Activated gamma-delta T cell (primary cell): ENCODE data around the gene LRG1.
"Not testable (repeated sequence)": the region's sequence is repeated elsewhere in the genome, so short reads cannot be mapped to it uniquely, and the experiment has no call there.

Experiments used
- DNase-seq: peaks from one replicate; lab custom pipeline; 2025; lab: John Stamatoyannopoulos, UW

LRG1 gene

DNA sequence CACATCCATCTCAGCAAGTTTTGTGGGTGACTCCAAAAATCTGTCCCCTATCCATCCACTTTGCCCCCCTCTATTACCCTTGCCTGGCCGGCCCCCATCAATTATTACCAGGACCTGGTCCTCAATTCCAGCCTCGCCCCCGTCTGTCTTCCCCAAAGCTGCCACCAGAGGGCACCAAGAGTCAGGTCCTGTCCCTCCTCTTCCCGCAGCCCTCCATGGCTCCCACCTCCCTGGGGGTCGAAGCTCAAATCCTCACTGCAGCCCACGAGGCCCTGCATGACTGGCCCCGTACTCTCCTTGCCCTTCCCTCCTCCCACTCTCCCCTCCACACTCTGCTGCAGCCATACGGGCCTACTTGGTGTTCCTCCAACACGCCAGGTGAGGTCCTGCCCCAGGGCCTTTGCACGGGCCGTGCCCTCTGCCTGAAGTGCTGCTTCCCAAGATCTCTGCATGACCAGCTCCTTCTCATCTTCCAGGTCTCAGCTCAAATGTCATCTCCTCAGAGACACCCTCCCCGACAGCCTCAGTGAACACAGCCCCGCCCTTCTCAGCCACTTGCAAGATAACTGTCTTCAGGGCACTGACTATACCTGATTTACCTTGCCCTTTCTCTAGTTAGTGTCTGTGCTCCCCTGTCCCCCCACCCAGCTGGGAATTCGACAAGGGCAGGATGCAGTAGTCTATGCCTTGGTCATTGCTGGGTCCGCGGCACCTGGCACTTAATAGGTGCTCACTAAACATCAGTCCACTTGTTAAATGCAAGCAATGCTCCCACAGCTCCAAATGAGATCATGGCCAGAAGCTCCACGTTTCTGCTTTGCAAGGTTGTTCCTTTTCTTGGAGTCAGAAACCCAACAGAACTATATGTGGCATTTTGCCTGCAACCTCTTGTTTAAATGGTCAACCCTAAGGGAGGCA is 36.4 kb upstream of the LRG1 start:
- DNase-seq, result no peak

DNA sequence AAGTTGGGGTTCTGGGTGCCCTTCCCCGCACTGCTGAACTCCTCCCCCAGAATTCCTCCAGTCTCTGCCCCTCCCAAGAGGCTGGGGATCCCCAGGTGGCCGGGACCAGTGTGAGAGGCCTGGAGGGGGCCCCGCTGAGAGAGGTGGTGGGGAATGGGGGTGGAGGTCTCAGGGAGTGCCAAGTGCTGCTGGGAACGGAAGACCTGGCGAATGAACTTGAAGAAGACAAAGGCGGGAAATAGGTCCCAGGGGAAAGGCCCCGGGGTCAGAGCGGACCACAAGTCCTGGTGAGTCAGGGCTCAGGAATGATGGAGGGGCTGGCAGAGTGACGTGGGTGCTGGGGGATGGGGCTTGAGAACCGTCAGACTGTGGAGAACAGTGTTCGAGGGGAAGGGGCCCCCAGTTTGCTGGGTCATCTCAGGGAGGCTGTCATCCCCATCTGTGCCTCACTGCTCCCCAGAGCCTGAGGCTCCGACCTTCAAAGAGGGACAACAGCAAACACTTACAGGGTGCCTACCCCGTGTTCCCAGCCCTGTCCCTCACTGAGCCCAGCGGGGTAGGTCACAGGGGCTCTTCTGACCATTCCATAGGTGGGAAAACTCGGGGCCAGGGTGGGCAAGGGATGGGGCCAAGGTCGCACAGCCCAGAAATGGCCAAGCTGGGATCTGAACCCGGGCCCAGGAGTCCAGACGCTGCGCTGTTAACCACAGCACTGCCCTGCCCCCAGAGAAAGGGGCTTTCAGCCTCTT is 35.6 kb upstream of the LRG1 start:
- DNase-seq, result no peak

DNA sequence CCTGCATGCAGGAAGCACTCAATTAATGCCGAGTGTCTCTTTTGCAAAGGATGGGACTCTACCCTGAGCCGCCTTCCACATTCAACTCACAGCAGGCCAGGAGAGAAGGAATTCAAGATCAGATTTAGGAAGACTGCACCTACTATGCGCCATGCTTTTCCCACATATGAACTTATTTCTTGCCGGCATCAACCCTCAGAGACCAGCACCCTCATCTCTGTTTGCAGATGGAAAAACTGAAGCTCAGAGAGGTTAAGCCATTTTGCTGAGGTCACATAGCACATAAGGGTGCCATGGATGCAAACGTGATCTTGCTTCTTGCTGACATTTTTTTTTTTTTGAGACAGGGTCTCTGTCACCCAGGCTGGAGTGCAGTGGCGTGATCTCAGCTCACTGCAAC is 33.8 kb upstream of the LRG1 start:
- no peak for DNase-seq

DNA sequence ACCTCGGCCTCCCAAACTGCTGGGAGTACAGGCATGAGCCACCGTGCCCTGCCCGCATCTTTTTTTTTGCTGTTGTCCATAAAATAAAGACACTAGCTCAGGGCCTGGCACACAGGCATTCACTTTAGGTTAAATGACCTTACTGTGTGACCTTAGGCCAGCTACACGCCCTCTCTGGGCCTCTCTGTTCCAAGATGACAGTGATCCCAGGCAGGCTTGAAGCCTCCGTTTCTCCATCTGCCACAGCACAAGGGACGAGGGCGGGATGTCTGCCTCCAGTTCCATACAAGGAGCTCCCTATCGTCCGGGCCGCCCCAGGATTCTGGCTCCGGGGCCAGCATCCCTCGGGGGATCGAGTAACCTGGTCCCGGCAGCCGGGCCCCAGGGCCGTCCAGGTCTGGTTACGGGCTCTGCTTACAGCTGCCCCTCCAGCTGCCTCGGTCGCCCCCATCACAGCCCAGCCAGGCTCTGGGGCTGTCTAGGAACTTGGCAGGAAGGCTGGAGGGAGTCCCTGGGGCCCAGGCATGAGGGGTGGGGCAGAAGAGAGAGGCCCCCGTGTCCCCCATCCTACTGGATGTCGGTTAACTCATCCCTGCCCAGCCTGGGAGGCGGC is 31.6 kb upstream of the LRG1 start:
- DNase-seq, result no peak

DNA sequence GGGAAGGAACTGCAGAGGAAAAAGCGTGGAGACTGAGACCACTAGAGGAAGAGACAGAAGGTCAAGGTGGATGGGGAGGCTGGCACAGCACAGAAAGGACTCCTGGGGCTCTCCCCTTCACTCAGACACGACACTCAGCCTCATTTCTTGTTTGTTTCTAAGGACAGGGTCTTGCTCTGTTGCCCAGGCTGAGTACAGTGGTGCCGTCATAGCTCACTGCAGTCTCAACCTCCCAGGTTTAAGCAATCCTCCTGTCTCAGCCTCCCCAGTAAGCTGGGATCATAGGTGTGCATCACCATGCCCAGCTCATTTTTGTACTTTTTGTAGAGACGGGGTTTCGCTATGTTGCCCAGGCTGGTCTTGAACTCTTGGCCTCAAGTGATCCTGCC is 31.1 kb upstream of the LRG1 start:
- DNase-seq, result no peak

DNA sequence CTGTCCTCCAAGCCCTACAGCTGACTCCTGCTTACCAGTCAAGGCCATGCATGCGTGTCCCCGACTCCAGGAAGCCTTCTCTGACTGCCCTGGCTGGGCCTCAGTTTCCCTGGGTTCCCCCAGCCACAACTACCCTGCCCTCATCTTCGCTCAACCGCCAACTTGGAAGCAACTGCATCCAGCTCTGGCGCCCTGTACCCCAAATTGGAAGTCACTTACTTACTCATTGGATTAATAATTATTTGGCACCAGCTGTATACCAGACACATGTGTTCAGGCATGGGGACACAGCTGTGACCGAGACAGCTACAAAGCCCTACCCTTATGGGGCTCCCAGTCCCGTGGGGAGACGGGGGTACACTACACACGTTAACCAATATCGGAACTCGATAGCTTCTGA is 30.6 kb upstream of the LRG1 start:
- DNase-seq, result no peak

DNA sequence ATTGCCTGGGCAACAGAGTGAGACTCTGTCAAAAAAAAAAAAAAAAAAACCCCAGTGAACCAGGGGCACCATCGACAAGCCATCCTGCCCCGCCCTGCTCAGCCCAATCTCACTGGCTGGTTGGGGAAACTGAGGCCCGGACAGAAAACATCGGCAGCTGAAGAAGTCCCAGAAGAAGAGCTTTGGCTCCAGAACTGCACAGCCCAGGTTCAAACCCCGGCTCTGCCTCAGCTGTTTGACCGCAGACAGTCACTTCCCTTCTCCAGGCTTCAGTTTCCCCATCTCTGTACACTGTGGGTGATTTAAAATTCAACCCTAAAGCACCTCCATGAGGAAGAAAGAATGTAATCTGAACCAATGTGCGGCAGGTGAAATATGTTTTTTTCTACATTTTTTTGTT is 29.1 kb upstream of the LRG1 start:
- no peak for DNase-seq

DNA sequence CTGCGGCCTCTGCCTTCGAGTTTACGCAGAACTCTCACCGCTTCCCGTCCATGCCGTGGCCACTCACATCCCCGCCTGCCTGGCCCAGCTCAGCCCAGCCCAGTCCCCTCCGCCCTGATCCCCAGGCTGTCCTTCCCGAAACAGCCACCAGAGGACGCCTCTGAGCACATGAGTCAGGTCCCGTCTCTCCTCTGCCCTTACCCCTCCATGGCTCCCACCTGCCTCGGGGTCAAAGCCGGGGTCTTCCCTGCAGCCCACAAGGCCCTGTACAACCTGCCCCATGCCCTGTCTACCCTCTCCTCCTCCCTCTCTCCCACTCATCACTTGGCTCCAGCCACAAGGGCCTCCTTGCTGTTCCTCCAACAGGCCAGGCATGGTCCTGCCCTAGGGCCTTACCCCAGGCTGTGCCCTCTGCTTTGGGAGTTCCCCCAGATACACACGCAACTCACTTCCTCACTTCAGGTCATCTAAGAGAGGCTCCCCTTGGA is 27.8 kb upstream of the LRG1 start:
- no peak for DNase-seq

DNA sequence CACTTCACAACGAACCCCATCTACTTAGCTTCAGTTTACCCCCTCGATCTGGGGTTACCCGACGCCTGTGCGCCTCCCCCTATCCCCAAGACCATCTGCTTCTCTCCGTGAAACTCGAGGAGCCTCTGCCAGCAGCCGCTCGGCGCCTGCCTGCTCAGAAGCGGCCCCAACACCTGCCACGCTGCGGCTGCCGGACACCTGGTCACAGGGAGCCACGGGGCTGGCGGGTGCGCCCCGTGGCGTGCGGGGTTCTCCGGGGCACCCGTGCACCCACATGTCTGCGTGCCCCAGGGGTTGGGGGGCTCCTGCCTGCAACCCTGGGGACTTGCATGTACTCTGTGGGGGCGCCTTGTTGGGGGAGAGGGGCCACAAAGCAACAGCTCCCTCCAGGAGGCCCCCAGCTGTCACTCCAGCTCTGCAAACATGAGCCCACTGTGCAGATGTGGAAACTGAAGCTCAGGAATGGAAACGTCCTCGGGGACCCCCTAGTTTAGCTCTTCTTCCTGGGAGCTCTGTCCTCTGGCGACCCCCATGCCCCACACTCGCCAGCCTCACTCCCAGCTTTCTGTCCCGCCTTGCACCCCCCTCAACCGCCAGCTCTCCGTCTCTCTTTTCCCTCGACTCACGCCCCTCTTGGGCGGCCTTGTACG is 26.7 kb upstream of the LRG1 start:
- DNase-seq, result no peak

DNA sequence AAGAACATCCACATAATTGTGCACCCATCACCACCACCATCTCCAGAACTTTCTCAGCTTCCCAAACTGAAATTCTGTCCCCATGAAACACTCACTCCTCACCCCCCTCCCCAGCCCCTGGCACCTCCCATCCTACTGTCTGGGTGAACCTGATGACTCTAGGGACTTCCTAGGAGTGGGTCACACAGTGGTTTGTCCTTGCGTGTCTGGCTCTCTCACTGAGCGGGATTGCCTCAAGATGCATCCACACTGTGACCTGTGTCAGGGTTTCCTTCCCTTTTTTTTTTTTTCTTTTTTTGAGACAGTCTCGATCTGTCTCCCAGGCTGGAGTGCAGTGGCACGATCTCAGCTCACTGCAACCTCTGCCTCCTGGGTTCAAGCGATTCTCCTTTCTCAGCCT is 23.7 kb upstream of the LRG1 start:
- not testable (repeated sequence) for DNase-seq

DNA sequence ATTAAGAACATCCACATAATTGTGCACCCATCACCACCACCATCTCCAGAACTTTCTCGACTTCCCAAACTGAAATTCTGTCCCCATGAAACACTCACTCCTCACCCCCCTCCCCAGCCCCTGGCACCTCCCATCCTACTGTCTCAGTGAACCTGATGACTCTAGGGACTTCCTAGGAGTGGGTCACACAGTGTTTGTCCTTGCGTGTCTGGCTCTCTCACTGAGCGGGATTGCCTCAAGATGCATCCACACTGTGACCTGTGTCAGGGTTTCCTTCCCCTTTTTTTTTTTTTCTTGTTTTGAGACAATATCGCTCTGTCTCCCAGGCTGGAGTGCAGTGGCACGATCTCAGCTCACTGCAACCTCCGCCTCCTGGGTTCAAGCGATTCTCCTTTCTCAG is 22.2 kb upstream of the LRG1 start:
- not testable (repeated sequence) for DNase-seq

DNA sequence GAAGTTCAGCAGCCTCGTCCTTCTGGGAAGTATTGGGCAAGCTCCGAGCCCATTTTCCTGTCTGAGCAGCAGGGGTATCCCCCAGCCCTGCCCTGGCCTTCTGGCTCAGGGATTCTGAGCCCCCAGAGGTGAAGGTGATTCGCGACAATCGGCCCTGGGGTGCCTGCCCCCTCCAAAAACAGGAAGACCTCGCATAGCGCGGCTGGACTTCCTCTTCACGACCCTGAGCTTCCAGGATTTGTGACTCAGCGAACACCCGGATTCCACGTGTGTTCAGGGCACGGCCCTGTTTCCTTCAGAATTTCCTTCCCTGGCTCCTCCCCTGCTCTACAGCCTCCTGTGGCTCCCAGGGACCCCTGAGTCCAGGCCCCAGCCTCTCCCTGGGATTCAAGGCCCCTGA is 19.7 kb upstream of the LRG1 start, which contains the start of gene SEMA6B:
SEMA6B (minus strand) TSS at position 116 of the 400 bp plus-strand sequence. CDS start 1,227 bp downstream, outside the sequence.
- no peak for DNase-seq

DNA sequence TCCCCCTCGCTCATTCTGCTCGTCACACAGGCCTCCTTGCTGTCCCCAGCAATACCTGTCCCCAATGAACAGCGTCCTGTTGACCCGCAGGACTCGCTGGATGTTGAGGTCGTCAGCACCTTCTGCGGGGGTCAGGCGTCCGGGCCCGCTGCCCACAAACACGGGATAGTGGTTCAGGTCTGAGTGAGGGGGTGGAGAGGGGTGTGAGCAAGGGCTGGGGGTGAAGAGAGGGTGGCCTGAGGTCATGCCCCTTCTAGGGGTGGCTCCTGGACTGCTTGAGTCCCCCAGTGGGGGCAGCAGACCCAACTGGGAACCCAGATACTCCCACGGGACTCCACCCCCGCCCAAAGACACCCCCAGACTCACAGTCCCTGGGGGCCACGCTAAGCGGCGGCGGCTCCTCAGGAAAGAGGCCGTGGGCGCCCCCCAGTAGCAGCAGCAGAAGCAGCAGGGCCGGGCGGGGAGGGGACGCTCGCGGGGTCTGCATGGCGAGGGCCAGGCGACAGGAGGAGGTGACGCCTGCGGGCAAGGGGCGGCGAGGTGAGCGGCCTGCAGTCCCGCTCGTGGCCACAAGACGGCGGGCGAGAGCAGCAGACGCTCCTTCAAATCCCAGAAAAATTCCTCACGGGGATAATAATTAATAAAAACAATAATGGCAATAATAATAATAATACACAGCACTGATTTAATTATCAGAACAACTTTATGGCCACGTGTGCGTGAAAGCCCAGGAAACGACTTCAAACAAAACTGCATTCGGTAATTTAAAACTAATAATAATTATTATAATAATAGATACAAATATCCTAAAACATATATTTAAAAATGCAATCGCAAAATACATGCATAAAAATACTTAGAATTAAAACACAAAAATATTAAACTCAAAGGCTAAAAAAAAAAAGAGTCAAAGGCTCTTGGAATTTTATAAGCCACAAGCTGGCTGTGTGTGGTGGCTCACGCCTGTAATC is 18.4 kb upstream of the LRG1 start:
- DNase-seq, result no peak

DNA sequence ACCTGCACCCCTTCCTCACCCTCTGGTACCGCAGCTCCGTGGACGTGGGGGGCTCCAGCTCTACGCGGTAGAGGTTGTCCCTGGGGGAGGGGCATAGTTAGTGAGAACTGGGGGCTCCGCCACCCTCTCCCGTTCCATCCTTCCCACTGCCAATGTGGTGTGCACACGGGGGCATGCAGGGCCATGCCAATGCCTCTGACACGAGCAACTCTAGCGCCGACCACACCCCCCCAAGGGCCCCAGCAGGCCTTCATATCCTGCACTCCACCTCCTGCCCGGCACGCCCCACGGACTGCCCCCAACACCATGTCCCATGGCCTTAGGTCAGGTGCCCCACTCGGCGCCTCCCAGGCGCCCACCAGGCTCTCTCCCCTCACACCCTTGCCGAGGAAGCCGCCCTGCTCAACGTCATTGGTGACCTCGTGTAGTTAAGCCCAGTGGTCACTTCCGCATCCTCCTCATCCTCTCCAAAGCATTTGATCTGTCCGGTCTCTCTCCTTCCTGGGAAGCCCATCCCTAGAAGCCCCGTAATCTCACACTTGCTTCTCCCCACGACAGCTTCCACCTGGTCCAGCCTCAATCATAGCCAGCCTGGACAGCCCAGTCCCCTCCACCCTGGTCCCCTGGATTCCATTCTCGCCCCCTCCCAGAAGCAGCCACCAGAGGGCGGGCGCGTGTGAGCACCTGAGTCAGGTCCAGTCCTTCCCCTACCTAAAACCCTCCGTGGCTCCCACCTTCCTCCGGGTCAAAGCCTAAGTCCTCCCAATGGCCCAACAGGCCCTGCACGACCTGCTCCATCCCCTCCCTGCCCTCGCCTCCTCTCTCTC is 17.5 kb upstream of the LRG1 start:
- DNase-seq, result no peak

DNA sequence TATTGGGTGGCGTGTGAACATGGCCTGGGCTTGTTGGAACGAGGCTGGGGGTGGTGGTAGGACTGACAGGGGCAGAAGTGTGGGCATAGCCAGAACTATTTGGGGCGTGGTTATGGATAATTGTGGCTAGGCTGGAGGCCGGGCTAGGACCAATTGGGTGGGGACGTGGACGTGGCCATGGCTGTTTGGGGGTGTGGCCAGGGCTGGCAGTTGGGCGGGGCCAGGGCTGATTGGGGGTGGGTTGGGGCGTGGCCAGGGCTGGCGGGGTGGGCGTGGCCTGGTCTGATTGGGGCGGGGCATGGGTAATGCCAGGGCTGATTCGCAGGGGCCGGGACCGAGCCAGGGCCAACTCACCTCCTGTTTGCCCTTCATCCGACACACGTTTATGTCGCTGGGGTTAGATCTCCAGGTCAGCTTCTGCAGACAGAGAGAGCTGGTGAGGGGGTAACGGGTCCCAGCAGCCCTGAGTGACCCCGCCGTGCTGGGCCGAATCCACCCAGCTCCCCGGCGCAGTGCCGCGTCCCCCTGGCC is 16.8 kb upstream of the LRG1 start:
- no peak for DNase-seq

DNA sequence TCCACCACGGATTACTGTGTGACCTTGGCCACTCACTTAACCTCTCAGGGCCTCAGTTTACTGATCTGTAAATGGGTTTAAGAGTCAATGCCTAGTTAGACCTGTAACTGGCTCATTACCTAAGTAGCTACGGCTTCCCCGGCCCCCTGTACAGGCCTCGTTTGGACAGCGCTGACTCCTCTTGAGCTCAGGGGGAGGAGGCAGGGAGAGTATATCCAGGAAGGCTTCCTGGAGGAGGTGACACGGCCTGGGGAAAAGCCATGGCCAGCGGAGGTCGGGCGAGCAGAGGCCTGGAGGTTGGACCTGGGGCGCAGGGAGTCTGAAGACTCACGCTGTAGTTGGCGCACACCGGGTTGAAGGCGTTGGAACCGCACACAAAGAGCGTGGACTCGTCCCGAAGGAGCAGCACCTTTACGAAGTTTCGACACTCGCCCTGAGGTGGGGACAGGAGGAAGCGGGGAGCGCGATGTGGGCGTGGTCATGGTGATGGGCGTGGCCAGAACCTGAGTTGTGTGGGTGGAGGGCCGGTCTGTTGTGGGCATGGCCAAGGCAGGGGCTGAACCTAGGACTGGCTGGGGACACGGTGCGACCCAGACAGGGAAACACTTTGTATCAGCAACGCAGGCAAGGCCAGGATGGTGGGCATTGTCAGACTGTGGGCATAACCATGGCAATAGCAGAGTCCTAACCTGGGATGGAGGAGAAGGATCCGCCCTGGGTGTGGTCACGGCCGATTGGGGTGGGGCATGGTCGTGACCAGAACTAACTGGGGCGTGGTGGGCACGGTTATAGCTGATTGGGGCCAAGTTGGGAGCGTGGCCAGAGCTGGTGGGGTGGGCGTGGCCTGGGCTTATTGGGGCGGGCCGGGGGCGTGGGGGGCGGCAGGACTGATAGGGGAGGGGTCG is 16.1 kb upstream of the LRG1 start:
- no peak for DNase-seq

DNA sequence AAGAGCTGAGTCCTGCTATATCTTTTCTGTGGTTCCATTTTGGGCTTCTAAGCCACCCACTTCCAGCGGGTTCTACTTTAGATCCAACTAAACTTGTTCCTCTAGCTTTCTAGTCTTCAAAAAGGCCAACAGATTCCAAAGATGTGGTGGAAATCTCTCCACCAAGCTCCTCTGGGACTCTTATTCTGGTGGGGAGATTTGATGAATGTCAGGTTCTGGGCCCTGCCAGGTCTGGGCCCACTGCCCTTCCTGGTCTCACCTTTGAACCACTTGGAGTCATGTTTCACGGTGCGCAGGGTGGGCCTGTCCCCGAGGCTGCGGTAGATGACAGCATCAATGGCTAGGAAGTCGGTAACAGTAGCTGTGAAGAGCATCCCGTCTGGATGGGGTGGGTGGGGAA is 14.9 kb upstream of the LRG1 start:
- no peak for DNase-seq

DNA sequence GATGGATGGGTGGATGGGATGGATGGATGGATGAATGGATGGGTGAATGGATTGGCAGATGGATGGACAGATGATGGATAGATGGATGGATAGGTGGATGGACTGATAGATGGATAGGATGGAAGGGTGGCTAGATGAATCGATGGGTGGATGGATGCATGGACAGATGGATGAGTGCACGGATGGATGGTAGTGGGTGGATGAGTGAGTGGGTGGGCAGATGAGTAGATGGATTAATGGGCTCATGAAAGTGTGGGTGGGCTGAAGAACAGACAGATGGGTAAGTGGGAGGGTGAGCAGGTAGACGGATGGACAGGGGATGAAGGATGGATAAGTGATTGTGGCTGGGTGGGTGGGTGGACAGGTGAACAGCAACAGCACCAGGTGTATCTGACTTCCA is 13.9 kb upstream of the LRG1 start:
- DNase-seq, result no peak
